HG03520 (cell line): ENCODE results near the gene FRY.

Experiments
- ATAC-seq: cut with Tn5 transposase; IDR thresholded peaks from one replicate; pipeline ENCODE4 v1.9.1; 2021; ENCODE audit warnings: mild to moderate bottlenecking, moderate library complexity; ENCODE audit not compliant: unreplicated experiment

FRY gene

DNA sequence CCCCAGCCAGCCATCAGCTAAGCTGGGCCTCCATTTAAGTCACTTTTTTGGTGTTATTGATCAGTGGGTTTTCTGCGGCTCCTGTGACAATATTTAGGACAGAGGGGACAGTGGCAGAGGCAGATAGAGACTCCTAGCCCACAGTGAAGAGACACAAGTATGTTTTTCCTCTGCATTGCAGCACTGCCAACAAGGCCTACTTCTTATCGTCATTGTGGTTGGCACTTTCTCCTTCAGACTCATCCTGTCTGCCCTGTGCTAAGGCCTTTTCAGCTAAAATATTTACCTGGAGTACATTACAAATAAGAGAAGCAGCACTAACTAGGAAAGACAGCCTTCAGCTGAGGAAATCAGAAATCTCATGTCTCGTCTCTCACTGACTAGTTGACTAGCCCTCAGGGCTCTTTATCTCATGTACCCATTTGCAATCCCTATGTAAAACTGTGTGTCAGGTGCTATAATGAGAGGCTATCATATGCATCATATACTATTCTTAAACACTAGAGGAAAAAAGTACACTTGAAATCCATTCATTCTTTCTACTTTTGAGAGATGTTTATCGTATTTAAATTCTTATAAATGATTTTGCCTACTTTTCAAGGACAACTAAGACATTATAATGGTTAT lies 221.4 kb downstream of the FRY start:
- no peak for ATAC-seq

- ATAC-seq = no peak
These were observed 222.4 kb downstream of the FRY start for GRCh38 chr13:32253911-32254399.

GRCh38 chr13:32254416-32254815 lies 222.8 kb downstream of the FRY start:
- no peak for ATAC-seq

DNA sequence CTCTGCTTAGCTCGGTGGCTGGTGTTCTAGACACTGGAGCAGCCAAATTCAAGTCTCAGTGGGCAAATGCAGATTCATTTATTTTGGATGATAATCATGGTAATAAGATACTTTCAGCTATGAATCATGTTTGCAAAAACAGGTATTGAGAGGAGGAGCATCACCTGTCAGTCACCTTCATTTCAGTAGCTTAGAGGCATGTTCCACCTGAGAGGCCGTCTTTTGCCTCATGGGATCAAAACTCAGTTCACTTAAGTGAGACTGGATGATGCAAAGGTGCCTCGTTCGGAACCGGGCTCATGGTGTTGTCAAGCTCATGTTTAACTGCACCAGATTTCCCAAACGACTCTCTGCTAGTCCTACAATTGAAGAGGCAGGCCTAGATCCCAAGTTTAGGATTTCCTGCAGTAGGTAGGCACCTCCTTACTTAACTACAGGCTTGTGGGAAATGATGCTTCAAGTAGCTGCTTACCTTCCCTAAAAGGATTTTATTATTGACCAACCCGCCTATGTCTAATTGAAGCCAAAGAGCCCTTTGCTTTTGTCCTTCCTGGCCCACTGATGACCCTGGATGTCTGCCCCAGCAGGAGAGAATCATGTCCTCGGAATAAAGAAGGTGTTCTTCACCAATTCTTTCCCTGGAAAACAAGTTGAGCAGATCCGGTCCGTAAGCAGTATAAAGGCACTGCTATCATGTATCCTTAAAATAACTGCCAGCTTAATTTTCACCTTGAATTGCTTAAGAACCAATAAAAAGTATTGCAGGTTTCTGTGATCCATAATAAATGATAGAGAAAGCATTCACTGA lies 223.5 kb downstream of the FRY start:
- no peak for ATAC-seq

DNA sequence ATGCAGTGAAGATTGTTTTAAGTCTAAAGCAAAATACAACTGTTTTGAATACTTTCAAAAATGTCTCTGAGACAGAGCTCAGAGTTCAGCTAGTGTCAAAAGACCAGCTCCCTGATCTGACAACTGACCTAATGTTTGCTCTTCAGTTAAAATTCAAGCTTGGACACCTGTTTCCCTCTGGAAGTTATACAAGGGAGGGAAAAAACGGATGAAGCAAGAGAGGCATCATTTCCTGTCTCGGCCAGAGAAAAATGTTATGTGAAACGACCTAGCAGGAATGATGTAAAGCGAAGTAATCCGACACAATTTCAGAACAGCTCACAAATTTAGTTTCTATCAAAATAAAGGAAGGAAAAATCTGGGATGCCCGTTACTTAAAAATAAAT lies 224.1 kb downstream of the FRY start:
- no peak for ATAC-seq

DNA sequence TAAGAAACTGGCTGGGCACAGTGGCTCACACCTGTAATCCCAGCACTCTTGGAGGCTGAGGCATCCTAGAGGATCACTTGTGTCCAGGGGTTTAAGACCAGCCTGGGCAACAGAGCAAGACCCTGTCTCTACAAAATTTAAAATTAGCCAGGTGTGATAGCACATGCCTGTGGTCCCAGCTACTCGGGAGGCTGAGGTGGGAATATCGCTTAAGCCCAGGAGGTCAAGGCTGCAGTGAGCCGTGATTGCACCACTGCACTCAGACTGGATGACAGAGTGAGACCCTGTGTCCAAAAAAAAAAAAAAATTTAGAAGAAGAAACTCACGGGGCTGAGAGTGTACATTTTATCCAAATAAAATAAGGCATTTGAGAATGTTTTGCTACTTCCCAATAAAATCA lies 224.7 kb downstream of the FRY start:
- ATAC-seq = no peak

GRCh38 chr13:32257649-32258048 lies 226.1 kb downstream of the FRY start:
- ATAC-seq = no peak

DNA sequence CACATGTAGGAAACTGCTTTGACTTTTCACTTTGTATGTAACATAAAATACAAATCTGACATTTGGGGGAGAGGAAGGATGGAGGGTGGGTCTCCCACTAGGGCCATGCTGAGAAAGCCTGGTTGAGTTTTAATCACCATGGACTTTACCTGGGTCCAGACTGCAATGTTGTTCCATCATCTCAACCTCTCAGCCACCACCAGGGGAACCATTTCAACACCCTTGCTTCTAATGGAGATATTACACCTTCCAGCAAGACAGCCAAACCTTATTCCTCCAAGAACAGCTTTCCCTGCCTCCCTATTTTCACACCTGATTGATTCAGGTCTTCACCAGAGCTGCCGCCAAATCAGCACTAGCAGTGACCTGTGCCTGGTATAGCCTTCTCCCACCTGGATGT lies 227.5 kb downstream of the FRY start:
- no peak for ATAC-seq

GRCh38 chr13:32261567-32261966 lies 230.0 kb downstream of the FRY start:
- no peak for ATAC-seq

GRCh38 chr13:32262165-32262564 lies 230.6 kb downstream of the FRY start:
- ATAC-seq = no peak

DNA sequence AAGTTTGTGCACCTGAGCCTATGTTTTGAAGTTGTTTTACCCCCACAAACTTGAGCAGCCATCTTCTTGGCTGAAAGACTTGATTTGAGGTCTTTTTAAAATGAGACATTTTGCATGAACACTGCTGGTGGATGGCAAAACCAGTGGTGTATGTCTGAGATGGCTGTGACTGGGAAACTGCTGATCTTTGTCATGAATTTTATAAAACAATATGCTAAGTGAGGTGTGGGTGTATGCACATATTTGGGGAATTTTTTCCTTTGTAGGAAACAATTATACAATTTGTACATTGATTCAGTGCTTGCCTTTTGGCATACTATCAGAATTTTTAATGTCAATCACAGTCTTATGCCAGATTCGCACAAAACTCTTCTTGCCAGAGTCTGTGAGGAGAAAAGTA lies 231.0 kb downstream of the FRY start:
- ATAC-seq = no peak

- no peak for ATAC-seq
These were observed 232.8 kb downstream of the FRY start for GRCh38 chr13:32264407-32264806.

DNA sequence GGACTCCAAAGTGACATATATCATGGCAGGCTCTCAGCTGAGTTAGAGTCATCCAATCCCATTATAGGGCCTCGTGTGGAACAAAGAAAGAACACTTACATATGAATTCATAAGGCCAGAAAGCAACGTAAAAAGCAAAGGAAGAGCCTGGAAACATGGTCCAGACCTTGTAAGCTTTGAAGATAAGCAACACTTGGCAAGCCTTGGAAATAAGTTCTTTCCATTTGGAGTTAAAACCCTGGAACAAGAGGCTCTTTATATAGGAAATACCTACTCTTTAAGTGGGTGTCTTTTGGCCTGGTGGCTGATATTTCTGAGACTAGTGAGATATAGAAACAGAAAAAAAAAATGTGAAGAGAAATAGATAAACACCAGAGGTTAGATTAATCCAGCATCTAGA lies 234.2 kb downstream of the FRY start:
- no peak for ATAC-seq

DNA sequence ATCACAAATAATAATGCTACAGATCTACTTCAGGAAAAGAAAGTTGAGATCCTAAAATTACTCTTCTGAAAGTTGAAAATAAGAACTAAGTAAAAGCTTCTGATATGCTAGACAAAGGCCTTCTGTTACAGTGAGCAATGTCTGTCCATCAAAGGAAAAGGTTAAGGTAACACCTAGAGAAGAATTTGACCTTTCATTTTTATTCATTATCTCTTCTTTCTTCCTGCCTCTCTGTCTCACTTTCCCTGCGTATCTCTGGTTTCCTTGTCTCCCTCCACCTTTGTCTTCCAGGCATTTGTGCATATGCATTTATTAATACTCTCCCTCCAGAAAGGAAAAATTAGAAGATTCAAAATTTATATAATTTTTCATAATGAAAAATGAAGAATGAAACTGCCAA lies 234.6 kb downstream of the FRY start:
- no peak for ATAC-seq

DNA sequence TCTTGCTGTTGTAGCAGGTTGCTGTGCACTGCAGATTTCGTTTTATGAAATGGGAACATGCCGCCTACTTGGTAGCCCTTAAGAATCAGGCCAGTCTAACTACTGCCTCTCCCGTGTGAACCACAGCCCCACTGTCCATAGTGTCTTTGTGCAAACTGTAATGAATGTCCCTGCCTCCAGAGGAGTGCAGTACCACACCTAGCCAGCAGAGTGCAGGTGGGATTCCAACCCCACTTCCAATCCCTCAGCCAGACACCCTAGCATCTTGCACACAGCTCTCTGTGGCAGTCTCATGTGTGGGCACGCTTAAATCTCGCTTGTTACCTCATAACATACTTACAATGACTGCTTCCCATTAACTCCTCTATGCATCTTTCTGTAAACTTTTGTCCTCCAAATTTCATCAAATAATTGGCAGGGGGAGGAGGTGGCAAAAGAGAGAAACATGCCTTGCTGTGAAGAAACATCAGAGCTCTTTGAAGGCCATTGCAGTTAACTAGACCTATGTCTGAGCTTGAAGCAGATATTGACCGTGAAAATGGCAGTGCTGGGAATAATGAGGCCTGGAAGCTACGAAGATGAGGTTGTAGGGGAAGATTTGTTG lies 236.4 kb downstream of the FRY start:
- ATAC-seq = peak; percentile 97

GRCh38 chr13:32272021-32272683 lies 240.6 kb downstream of the FRY start:
- no peak for ATAC-seq

GRCh38 chr13:32277839-32278238 lies 246.3 kb downstream of the FRY start:
- ATAC-seq = no peak

DNA sequence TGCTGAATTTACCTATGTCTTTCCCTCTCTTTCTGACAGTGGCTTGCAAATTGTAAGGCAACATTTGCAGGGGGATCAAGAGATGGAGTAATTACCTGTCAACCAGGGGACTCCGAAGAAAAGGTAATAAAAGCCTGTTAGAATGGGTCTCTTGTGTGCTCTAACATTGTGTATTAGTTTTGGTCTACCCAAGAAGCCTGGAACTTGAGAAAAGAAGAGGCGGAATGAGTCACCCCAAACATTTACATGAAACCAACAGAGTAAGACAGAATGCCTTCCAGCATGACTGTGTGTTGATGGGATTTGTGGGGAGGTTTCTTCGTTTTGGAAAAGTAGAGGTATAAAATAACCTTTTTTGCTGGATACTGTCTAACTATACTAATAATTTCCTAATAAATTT lies 246.9 kb downstream of the FRY start:
- ATAC-seq = no peak

DNA sequence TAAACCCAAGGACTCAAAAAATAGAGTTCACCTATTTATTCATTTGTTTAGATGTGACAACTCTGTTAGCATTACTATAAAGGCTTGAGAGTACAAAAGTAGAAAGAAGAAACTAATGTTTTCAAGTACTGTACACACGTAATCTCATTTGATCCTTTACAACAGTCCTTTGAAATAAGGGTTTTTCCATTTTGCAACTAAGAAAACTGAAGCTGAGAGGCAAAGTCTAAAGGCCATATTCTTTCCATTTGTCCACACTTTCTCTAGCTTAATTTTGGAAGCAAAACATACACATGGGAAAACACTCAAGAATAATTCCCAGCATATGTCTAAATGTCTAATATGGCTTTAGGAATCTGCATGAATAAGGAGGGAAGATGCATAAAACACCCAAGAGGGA lies 249.5 kb downstream of the FRY start:
- ATAC-seq = no peak

DNA sequence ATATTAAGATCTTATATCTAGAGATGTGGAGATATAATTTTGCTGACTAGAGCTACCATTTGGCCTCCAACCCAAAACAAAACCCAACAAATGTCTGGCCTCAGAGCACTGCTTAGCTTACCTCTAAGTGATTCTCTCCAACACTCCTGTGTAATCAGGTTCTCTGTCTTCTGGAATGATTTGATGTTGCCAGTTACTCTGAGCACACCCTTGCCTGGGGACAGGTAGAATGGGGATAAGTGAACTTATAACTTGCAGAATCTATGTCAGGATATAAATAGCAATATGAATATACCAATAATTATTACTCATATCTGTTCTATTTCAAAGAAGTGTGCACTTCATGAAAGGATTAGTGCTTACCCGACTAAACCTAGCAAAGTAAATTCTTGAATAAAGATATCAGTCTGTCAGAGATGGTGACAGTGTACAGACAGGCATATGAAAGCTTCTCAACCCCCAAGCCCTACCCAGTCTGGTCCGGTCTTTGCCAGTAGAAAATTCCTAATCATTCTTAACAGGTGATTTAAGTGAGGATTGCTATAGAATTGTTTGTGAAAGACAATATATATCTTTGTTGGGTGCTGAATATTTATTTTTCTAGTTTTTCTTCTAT lies 250.6 kb downstream of the FRY start:
- ATAC-seq = no peak

GRCh38 chr13:32284927-32285632 lies 253.5 kb downstream of the FRY start:
- ATAC-seq = no peak
